GM21723 (cell line): ENCODE data around the gene GARRE1.

ENCODE experiments used
- ATAC-seq: cut with Tn5 transposase; IDR thresholded peaks from one replicate; pipeline ENCODE4 v1.9.1; 2021; ENCODE audit warnings: mild to moderate bottlenecking, moderate library complexity; ENCODE audit not compliant: unreplicated experiment

GARRE1 gene

DNA sequence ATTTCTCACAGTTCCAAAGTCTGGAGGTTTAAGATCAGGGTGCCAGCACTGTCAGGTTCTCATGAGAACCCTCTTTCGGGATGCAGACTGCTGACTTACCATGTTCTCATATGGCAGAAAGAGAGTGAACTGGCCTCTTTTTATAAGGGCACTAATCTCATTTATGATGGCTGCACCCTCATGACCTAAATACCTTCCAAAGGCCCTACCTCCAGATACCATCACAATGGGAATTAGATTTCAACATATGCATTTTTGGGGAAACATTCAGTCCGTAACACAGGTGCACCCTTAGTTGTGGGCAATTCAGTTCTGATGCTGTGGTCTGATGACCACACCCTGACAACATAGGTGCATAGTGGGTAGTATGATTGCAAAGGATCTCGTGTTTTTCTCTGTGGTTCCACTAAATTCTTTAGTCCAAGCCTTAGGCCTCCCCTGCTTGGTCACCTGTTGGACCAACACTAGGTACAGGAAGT is 33.3 kb downstream of the GARRE1 start:
- no peak for ATAC-seq

DNA sequence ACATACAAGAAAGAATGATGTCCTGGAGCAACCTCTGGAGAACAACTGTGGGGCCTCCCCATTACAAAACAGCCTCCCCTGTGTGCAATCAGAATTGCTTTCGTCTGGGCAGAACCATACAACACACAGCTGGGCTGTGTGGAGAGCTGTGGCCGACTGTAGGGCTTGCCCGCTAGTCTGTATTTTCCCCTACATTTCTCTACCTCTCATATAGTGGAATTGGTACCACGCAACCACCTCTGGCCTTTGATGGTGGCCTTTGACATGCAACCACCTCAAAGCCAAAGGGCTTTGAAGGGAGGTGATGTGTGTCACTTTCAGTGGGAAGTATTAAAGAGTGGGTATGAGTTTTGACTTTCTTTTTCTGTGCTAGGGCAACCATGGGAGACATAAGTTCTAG is 34.0 kb downstream of the GARRE1 start:
- no peak for ATAC-seq

- ATAC-seq = no peak
Observed at GRCh38 chr19:34291235-34291634, 36.9 kb downstream of the GARRE1 start.

DNA sequence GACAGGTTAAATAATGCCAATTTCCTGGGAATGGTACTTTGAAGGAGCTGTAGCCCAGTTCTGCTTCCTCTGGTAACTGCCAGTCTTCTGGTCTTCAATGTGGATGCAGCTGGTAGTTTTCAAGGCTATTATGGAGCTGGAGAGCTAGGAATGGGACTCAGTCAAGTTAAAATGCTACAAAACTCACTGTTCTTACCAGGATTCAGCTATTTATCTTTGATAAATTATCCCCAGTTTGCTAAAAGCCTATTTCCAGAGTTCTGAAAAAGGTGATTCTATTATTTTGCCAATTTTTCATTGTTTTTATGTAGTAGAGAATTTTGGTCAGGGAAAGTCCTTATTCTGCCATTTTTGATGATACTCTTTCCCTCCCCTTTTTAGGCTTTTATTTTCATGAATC is 40.7 kb downstream of the GARRE1 start:
- no peak for ATAC-seq

DNA sequence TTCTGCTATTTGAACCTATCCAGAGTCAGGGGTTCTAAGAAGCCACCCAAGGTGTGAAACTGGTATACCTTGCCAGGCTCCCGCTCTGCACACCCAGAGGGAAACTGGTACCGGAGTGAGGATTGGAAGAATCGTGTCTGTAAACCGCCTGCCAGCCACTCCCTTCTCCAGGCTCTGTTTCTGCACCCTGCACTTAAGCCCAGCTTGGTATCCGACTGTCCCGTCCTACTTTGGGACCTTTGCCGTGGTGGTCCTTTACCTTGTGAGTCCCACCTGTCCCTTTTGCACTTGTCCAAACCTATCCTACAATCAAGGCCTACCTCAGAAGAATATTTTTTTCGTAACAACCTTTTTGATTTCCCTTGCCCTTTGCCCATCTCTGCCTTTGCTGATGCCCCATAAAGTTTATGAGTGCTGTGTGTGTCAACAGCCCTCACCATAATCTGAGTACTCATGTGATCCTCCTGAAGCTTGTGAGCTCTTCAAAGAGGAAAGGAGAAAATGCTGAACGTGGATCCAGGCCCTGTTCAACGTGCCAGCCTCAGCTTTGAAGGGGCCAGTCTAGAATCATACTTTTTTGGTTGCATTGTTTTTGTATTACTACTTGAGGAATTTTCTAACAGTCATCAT is 44.7 kb downstream of the GARRE1 start:
- ATAC-seq = no peak

DNA sequence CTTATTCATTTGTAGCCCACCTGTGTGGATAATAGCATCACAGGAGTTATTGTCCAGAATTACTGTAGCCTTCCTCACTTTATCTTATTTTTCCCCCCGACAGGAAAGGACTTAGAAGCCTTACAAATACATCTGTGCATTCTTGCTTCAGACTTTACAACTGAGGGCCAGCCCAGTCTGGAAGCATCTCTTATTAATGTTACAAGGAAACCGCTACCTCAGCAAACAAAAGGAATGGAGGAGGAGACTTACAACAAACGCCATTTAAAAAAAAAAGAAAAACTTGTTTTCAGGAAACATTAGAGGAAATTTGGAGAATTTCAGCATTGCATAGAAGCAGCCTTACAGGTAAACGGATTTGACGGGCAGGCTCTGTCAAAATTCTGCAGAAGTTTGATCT is 45.2 kb downstream of the GARRE1 start:
- no peak for ATAC-seq

- no peak for ATAC-seq
Observed at GRCh38 chr19:34300380-34300779, 46.0 kb downstream of the GARRE1 start.

- ATAC-seq = no peak
Observed at GRCh38 chr19:34300962-34301361, 46.6 kb downstream of the GARRE1 start.
